Esophagus squamous epithelium (tissue), 4 donors: ENCODE results near the gene DRD3.

Experiments
- CTCF ChIP-seq, 6 experiments: fragments of 450-650 bp in 4 of 6; fragments of 200-600 bp in 2 of 6; sonication (generic) in 2 of 6; IDR thresholded peaks; one replicate each; pipeline ENCODE4 v1.5.1; 2016 to 2019; ENCODE audit warnings: antibody characterized with exemption in 6 of 6, mild to moderate bottlenecking in 4 of 6, moderate library complexity in 4 of 6
- POLR2A ChIP-seq, 4 donors: fragments of 450-650 bp; IDR thresholded peaks; one replicate each; pipeline ENCODE4 v1.6.1; 2017; ENCODE audit warnings: antibody characterized with exemption in 4 of 4, mild to moderate bottlenecking in 4 of 4, moderate library complexity in 3 of 4

- TF ChIP-seq CTCF (IDR thresholded peaks at IDR 0.05) (no peak), POLR2A (IDR thresholded peaks at IDR 0.05) (no peak)
Observed at GRCh38 chr3:114219741-114220140, 40.9 kb upstream of the DRD3 start.
